Panc1 (cell line): ENCODE data around the gene OR14C36. TPM values are rescaled to one million over a fixed set of nuclear protein-coding genes. Genes with fewer than 3 reads are reported as not detected.

Experiments used
- ATAC-seq: fragments of 200-7000 bp; cut with Tn5 transposase; 2 replicates; pipeline ENCODE4 v1.9.1; 2020; ENCODE audit warnings: mild to moderate bottlenecking, moderate library complexity
- BruUV-seq: library from RNA; stranded (reverse); fragments of 400-500 nt; replicated peaks from 2 replicates; lab custom pipeline; 2021; lab: Mats Ljungman, UMichigan
- CTCF ChIA-PET: fragments of 300-600 bp; sonication (Branson Sonifier 250); formaldehyde crosslinking; loops from one replicate; lab custom pipeline; 2022; ENCODE audit warnings: antibody characterized with exemption; lab: Charles Lee
- POLR2A ChIA-PET: fragments of 300-600 bp; sonication (Branson Sonifier 250); formaldehyde crosslinking; loops from one replicate; lab custom pipeline; 2022; ENCODE audit warnings: antibody characterized with exemption; lab: Charles Lee
- DNase-seq: peaks from one replicate; pipeline ENCODE4 v3.0.0-alpha.2; 2010; ENCODE audit warnings: low read depth, low spot score
- H3K27ac ChIP-seq: 2 replicates; pipeline ENCODE4 v1.5.1; 2011; ENCODE audit warnings: mild to moderate bottlenecking, low read length, inconsistent platforms
- H3K27me3 ChIP-seq: fragments of 200-500 bp; sonication (Bioruptor generic); 2 replicates; pipeline ENCODE4 v1.6.0; 2014; ENCODE audit warnings: low read length, inconsistent platforms; ENCODE audit not compliant: control insufficient read depth, insufficient read depth
- H3K36me3 ChIP-seq: fragments of 200-500 bp; sonication (Bioruptor generic); 2 replicates; pipeline ENCODE4 v1.5.1; 2014; ENCODE audit warnings: inconsistent platforms, mild to moderate bottlenecking, low read length, moderate library complexity; ENCODE audit not compliant: control insufficient read depth, insufficient read depth
- H3K4me1 ChIP-seq: 2 replicates; pipeline ENCODE4 v1.5.1; 2011; ENCODE audit warnings: inconsistent platforms, mild to moderate bottlenecking, low read length, moderate library complexity; ENCODE audit not compliant: control insufficient read depth, insufficient read depth
- H3K4me3 ChIP-seq, 2 experiments: 2 replicates each; pipeline ENCODE4 v1.5.1; 2011 to 2012; ENCODE audit warnings: low read depth in 2 of 2, low read length in 2 of 2, mild to moderate bottlenecking in 2 of 2, inconsistent platforms in 1 of 2, moderate library complexity in 1 of 2
- H3K9me3 ChIP-seq: fragments of 200-500 bp; sonication (Bioruptor generic); 2 replicates; pipeline ENCODE4 v1.5.1; 2014; ENCODE audit warnings: low read depth, mild to moderate bottlenecking, inconsistent platforms, low read length, moderate library complexity; ENCODE audit not compliant: control insufficient read depth, insufficient read depth
- POLR2AphosphoS5 ChIP-seq: IDR thresholded peaks from 2 replicates; pipeline ENCODE4 v1.6.1; 2012; ENCODE audit warnings: mild to moderate bottlenecking, low read depth, low read length, moderate library complexity
- SIN3A ChIP-seq: IDR thresholded peaks from 2 replicates; pipeline ENCODE4 v1.6.1; 2012; ENCODE audit warnings: low read depth, mild to moderate bottlenecking, low read length, moderate library complexity, borderline replicate concordance; ENCODE audit not compliant: insufficient read depth
- TCF7L2 ChIP-seq: IDR thresholded peaks from 2 replicates; pipeline ENCODE4 v1.6.1; 2011; ENCODE audit warnings: mild to moderate bottlenecking, low read depth, low read length, inconsistent platforms
- in situ Hi-C: cut with HindIII; loops from 2 replicates; pipeline ENCODE4 v1.10.0; 2016; ENCODE audit warnings: low sequenced_read_pairs, low pct_unique_long_range_greater_than_20kb
- intact Hi-C: fragments of 100-400 bp; cut with micrococcal nuclease; formaldehyde crosslinking; loops from one replicate; pipeline ENCODE4 v1.10.0; 2022; ENCODE audit not compliant: unreplicated experiment
- total RNA-seq: library from RNA; stranded (reverse); gene quantifications from one replicate; pipeline ENCODE4 v1.2.1, GENCODE V29; 2021; ENCODE audit not compliant: unreplicated experiment
- TF ChIP-seq, protein P1 (sequence below): fragments of 450-650 bp; IDR thresholded peaks from 2 replicates; pipeline ENCODE4 v1.5.1; 2017; ENCODE audit warnings: mild to moderate bottlenecking
- TF ChIP-seq, protein P2 (sequence below), 2 experiments: IDR thresholded peaks; 2 replicates each; pipeline ENCODE4 v1.6.1; 2011 to 2012; ENCODE audit warnings: low read depth in 2 of 2, control low read depth in 1 of 2, low read length in 1 of 2, mild to moderate bottlenecking in 1 of 2, moderate library complexity in 1 of 2; ENCODE audit not compliant: insufficient read depth in 1 of 2

OR14C36 gene
- total RNA-seq, 1 experiment from 2014 or later, result not detected

DNA sequence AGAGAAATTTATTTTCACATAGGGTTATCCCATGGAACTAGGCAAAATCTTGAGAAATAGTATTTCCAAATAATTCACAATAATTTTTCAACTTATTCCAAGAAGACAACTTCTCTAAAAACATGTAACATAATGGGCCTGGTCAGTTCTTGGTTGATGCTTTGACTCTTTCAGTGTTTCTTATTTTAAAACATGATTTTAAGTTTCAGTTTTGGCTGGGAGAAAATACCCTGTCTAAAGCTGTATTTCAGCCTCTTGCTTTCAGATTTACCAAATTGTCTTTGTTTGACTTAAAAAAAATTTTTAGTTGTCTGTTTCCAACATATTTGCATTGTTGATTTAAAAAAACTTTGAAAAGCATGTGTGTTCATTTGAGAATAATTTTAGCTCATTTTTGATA is 18.0 kb downstream of the OR14C36 start:
- ATAC-seq (no peak), DNase-seq (no peak)
- Histone ChIP-seq H3K27me3 (no peaks in the 10 kb centered on the region), H3K36me3 (no peaks in the 10 kb centered on the region), H3K4me3 (no peak overlapping the region), H3K4me1 (no peaks in the 10 kb centered on the region), H3K9me3 (no peaks in the 10 kb centered on the region), H3K27ac (no peak overlapping the region)
- no TSS peak for BruUV-seq
- TF ChIP-seq SIN3A (no peak), TCF7L2 (no peak), POLR2AphosphoS5 (no peak)
- TF ChIP-seq, protein P1, sequence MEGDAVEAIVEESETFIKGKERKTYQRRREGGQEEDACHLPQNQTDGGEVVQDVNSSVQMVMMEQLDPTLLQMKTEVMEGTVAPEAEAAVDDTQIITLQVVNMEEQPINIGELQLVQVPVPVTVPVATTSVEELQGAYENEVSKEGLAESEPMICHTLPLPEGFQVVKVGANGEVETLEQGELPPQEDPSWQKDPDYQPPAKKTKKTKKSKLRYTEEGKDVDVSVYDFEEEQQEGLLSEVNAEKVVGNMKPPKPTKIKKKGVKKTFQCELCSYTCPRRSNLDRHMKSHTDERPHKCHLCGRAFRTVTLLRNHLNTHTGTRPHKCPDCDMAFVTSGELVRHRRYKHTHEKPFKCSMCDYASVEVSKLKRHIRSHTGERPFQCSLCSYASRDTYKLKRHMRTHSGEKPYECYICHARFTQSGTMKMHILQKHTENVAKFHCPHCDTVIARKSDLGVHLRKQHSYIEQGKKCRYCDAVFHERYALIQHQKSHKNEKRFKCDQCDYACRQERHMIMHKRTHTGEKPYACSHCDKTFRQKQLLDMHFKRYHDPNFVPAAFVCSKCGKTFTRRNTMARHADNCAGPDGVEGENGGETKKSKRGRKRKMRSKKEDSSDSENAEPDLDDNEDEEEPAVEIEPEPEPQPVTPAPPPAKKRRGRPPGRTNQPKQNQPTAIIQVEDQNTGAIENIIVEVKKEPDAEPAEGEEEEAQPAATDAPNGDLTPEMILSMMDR, result no peak
- TF ChIP-seq, protein P2, sequence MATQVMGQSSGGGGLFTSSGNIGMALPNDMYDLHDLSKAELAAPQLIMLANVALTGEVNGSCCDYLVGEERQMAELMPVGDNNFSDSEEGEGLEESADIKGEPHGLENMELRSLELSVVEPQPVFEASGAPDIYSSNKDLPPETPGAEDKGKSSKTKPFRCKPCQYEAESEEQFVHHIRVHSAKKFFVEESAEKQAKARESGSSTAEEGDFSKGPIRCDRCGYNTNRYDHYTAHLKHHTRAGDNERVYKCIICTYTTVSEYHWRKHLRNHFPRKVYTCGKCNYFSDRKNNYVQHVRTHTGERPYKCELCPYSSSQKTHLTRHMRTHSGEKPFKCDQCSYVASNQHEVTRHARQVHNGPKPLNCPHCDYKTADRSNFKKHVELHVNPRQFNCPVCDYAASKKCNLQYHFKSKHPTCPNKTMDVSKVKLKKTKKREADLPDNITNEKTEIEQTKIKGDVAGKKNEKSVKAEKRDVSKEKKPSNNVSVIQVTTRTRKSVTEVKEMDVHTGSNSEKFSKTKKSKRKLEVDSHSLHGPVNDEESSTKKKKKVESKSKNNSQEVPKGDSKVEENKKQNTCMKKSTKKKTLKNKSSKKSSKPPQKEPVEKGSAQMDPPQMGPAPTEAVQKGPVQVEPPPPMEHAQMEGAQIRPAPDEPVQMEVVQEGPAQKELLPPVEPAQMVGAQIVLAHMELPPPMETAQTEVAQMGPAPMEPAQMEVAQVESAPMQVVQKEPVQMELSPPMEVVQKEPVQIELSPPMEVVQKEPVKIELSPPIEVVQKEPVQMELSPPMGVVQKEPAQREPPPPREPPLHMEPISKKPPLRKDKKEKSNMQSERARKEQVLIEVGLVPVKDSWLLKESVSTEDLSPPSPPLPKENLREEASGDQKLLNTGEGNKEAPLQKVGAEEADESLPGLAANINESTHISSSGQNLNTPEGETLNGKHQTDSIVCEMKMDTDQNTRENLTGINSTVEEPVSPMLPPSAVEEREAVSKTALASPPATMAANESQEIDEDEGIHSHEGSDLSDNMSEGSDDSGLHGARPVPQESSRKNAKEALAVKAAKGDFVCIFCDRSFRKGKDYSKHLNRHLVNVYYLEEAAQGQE (IDR thresholded peaks at IDR 0.05; ENCODE audit: insufficient read depth in 1 of 2, low read depth in 2 of 2, low read length in 1 of 2), result no peak
- POLR2A ChIA-PET, result no interaction called here
- in situ Hi-C loops, result no loop called here
- CTCF ChIA-PET, result no interaction called here
- intact Hi-C loops, result no loop called here

DNA sequence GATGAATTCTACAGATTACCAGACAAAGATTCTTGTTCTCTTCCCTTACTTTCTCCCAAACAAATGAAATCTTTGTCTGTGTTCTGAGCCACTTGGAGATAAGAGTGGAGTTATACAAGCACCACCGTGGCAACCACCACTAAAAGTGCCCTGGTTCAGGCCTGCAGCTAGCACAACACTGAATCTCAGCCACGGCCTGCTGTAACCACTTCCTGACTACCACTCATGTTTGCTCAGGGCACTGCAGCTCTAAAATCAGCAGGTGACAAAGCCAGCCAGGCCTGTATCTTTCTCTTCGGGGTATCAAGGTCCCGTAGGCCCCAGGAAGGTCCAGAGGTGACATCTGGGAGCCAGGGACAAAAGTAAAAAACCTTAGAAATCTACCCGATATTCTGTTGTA is 23.8 kb downstream of the OR14C36 start:
- intact Hi-C loops (no loop called here), in situ Hi-C loops (no loop called here)
- BruUV-seq, result no TSS peak
- ChIA-PET POLR2A (no interaction called here), CTCF (interaction anchor here (0.6 kb wide), 1 partner anchor 37 kb away, joined by 14 read pairs; no protein-coding TSS in a partner anchor)
- Histone ChIP-seq H3K27me3 (no peaks in the 10 kb centered on the region), H3K4me3 (no peak overlapping the region), H3K27ac (no peak overlapping the region), H3K4me1 (no peaks in the 10 kb centered on the region), H3K36me3 (no peaks in the 10 kb centered on the region), H3K9me3 (no peaks in the 10 kb centered on the region)
- DNase-seq, result no peak
- no peak for ATAC-seq
- TF ChIP-seq, protein P1, result no peak
- TF ChIP-seq, protein P2 (IDR thresholded peaks at IDR 0.05; ENCODE audit: insufficient read depth in 1 of 2, low read depth in 2 of 2, low read length in 1 of 2), result no peak
- TF ChIP-seq POLR2AphosphoS5 (no peak), TCF7L2 (no peak), SIN3A (no peak)
